RPMI8226 (cell line): Measurements from ENCODE around the gene SLAMF8.

Source experiments
- DNase-seq: peaks from one replicate; pipeline ENCODE4 v3.0.0-alpha.2; 2015

SLAMF8 gene

GRCh38 chr1:159873530-159874143, 47.0 kb downstream of the SLAMF8 start:
- no peak for DNase-seq

- DNase-seq, result peak; percentile 95
Measured at GRCh38 chr1:159877695-159878444, 51.2 kb downstream of the SLAMF8 start.

- DNase-seq, result no peak
Measured at GRCh38 chr1:159879136-159879535, 52.5 kb downstream of the SLAMF8 start.

GRCh38 chr1:159879977-159880376, 53.3 kb downstream of the SLAMF8 start:
- peak; percentile 80 for DNase-seq

- DNase-seq, result peak; percentile 81
Measured at GRCh38 chr1:159880430-159880829, 53.8 kb downstream of the SLAMF8 start.

GRCh38 chr1:159881622-159882526, 55.2 kb downstream of the SLAMF8 start:
- peak; percentile 97 for DNase-seq

- DNase-seq, result no peak
Measured at GRCh38 chr1:159882527-159882862, 55.8 kb downstream of the SLAMF8 start.

GRCh38 chr1:159883134-159883533, 56.5 kb downstream of the SLAMF8 start:
- DNase-seq, result no peak

GRCh38 chr1:159884296-159884695, 57.6 kb downstream of the SLAMF8 start:
- no peak for DNase-seq
